Choroid plexus epithelial cell (primary cell): Measurements from ENCODE around the gene DNAJC27.

Experiments
- DNase-seq: peaks from one replicate; pipeline ENCODE4 v3.0.0-alpha.2; 2010; ENCODE audit warnings: low read depth
- H3K4me3 ChIP-seq: 2 replicates; pipeline ENCODE4 v1.5.1; 2011; ENCODE audit warnings: low read depth, mild to moderate bottlenecking, control low read depth, low read length, moderate library complexity
- CTCF ChIP-seq: conservative IDR thresholded peaks from 2 replicates; pipeline ENCODE4 v1.5.1; 2011; ENCODE audit warnings: low read depth, mild to moderate bottlenecking, control low read depth, inconsistent platforms, low read length, moderate library complexity

DNAJC27 gene

GRCh38 chr2:24955921-24956320 lies 15.8 kb downstream of the DNAJC27 start:
- DNase-seq, result no peak
- H3K4me3 ChIP-seq, result no peak overlapping the region
- no peak for TF ChIP-seq CTCF

DNA sequence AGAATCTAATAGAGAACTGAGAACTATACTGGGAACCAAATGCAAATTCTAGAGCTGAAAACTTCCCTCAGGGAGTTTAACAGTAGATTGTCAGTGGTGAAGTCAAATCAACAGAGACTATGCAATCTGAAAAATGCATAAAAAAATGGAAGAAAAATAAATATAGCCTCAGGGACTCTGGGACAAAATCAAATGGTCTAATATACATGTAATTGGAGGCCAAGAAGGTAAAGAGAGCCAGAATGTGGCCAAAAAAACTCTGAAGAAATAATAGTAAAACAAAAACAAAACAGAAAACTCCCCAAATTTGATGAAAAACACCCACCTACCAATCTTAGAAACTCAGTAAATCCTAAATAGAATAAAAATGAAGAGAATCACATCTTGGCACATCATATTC lies 16.5 kb downstream of the DNAJC27 start:
- TF ChIP-seq CTCF, result no peak
- no peak overlapping the region for H3K4me3 ChIP-seq
- no peak for DNase-seq

GRCh38 chr2:24950102-24950501 lies 21.7 kb downstream of the DNAJC27 start:
- no peak for DNase-seq
- TF ChIP-seq CTCF, result no peak
- no peak overlapping the region for H3K4me3 ChIP-seq

DNA sequence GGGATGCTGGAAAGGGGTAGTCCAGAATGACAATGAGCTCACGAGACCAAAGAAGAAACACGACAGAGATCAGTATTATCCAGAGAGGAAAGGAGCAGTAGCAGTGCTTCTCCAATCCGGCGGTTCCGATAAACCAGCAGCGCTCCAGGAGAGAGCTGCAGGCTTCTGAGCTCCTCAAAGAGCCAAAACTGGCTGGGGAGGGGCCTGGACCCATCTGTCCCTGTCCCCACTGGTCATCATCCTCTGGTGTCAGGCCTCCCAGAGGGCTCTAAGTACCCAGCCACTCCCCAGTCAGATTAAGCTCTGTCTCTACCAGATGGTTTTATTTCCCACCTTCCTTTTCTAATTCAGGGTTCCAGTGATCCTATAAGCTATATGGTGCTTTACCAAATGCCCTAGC lies 23.2 kb downstream of the DNAJC27 start:
- no peak overlapping the region for H3K4me3 ChIP-seq
- no peak for DNase-seq
- TF ChIP-seq CTCF, result no peak

DNA sequence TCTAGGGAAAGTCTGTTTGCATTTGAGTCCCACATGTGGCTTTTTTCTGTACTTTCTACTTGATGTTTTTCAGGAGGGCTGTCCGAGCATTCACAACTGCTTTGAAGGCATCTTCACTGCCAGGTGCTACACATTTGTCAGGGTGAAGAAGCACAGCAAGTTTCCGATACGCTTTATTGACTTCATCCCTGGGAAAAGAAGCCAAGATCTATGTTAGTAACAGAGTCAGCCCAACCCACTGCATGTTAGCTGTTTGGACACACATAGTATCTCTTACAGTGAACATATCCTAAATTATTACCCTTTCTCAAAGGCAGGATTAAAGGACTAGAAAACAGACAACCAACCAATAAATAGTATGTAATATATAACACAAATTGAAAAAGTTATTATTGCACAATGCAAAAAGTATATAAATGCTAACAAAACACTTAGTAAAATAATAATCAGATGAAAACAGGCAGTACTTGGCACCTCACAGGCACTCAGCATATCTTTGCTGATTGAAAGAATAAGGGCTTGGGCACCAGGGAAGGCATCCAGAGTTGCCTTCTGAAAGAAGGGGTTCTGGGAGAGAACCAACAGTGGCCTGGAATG lies 24.1 kb downstream of the DNAJC27 start:
- no peak for TF ChIP-seq CTCF
- no peak overlapping the region for H3K4me3 ChIP-seq
- no peak for DNase-seq

DNA sequence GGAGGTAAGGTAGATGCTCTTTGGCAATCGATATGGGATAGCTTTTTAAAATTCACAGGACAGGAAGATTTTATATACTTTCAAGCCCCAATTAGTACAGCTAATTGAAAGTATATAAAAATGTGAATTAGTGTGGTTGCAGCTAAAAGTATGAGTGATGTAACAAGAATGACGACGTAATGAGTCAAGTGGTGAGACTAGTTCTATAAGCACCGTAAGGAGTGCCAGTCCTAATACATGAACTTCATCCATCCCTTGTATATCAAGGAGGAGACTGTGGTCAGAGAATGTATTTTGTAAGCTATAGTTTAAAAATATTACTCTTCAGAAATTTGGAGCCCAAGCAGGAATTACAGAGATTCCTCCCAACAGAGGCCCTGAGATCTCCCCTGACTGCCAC lies 25.8 kb downstream of the DNAJC27 start:
- H3K4me3 ChIP-seq, result no peak overlapping the region
- no peak for TF ChIP-seq CTCF
- DNase-seq, result no peak

GRCh38 chr2:24943427-24944053 lies 28.2 kb downstream of the DNAJC27 start:
- TF ChIP-seq CTCF, result no peak
- H3K4me3 ChIP-seq, result no peak overlapping the region
- no peak for DNase-seq
